ENCODE measurements around the gene RET.

The RET gene

DNA sequence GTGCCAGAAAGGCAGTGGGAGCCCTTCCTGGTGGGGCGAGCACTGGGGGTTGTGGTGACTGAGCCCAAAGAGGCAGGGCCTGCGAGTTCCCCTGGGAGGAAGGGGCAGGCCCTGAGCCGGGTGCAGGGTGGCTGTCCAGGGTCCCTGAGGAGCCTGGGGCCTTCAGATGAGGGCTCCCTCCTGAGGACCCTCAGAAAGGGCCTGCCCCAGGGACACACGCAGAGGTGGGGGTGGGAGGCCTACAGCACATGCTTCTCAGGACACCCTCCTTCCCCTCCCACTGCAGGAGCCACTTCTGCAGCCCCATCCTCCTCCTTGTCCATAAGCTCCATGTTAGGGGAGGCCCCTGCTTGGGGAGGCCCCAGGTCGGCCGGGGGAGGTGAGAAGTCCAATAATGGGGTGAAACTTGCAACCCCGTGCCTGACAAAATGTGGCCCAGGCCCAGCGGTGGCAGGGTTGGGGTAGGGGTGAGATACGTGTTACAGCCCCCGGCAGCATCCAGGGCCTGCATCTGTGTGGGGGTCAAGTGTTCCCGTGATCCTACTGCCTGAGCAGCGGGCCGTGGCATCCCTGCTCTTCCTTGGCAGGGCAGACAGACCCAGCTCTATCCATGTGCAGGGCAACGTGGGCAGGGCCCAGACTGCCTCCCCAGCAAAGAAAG is 31.8 kb upstream of the RET start:
- DNase-seq (ENCODE audit: low spot score) = peak; percentile 42

- no peak for DNase-seq (ENCODE audit: low spot score)
These were observed 31.1 kb upstream of the RET start for GRCh38 chr10:43045631-43046287.

GRCh38 chr10:43046288-43046991 is 30.4 kb upstream of the RET start:
- peak; percentile 44 for DNase-seq (ENCODE audit: low spot score)

DNA sequence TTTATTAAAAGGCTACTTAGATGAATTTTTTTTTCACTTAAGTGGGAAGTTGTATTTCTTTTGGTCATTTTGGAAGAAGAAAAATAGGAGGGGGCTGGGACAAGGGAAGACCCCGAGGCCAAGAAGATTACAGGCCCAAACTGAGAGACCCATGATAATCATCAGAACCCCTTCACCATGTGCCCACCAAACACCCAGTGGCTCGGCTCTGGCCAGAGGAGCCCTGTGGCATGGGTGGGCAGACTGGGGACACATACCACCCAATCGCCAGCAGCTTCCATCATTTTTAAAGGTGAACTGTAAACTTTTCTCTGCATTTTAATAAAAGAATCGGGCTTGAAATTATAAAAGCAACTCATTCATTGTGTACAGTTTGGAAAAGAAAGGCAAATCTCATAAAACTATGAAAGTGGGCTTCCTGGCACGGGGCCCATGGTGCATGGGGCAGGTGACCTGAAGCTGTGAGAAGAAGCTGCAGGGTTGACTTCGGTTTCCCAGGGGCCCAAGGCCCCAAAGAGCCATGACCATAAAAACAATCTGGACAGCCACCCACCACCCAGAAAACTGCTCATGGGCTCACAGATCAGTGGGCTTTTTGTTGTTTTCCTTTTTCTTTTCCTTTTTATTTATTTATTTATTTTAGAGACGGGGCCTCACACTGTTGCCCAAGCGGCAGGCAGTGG is 29.4 kb upstream of the RET start:
- DNase-seq (ENCODE audit: low spot score) = peak; percentile 33

GRCh38 chr10:43048301-43049051 is 28.4 kb upstream of the RET start:
- peak; percentile 24 for DNase-seq (ENCODE audit: low spot score)

GRCh38 chr10:43049081-43049551 is 27.8 kb upstream of the RET start:
- DNase-seq (ENCODE audit: low spot score) = peak; percentile 34

DNA sequence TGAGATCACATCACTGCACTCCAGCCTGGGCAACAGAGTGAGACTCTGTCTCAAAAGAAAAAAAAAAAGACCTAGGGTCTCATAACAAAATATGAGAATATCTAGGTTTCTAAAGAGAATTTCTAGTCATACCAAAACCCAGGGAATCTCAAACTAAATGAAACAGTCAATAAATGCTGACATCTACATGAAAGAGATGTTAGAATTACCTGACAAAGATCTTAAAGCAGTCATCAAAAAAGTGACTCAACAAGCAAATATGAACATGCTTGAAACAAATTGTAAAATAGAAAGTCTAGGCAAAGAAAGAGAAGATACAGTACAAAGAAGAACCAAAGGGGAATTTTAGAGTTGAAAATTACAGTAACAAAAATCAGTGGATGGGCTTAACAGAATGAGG is 26.9 kb upstream of the RET start:
- DNase-seq (ENCODE audit: low spot score) = no peak

DNA sequence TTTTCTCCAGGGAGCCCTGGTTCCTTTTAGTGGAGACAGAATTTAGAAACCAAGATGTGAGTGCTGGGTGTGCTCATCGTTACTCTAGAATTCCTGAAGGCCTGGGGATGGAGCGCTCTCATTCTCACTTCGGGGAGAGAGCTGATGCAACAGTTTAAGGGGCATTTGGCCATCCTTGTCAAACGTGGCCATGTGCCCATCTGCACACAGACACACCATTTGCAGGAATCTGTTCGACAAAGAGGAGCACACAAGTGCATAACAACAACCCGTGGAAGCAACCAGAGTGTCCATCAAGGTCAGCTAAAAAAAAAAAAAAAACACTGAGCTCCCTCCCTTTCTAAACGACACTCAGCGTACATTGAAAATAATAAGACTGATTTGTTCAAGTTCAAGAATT is 23.0 kb upstream of the RET start:
- DNase-seq (ENCODE audit: low spot score) = peak; percentile 6

DNA sequence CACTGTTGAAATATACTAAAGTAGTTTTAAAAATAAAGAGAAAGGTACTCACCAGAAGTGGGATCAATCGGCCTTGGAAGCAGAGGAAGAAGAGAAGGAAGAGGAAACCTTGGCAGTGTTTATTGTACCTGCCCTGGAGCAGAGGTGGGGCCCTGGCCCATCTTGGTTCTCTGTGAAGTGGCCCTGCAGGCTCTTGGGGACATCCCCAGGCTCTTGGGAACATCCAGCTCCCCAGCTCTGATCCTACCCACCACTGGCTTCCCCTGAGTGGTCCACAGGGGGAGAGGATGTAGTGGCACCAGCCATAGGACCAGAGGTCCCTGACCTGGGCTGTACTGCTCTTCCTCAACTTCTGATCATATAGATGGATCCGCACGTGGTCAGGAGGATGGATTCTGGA is 22.3 kb upstream of the RET start:
- DNase-seq (ENCODE audit: low spot score) = no peak

DNA sequence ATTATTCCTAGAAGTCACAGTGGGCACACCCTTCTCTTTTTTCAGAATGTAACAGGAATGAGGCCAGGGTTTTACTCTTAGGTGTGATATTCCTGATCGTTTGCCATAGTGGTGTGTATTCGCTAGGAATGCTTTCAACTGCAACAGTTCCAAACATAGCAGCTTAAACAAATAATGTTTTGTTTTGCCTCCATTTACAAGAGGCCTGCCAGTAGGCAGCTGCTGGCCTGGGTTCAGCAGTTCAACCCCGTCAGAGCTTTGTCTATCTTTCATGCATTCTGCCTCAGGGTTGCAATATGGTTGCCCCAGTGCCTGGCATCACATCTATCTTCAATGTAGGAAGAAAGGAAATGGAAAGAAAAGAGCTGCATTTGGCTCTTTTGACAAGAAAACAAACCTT is 21.7 kb upstream of the RET start:
- DNase-seq (ENCODE audit: low spot score) = no peak

DNA sequence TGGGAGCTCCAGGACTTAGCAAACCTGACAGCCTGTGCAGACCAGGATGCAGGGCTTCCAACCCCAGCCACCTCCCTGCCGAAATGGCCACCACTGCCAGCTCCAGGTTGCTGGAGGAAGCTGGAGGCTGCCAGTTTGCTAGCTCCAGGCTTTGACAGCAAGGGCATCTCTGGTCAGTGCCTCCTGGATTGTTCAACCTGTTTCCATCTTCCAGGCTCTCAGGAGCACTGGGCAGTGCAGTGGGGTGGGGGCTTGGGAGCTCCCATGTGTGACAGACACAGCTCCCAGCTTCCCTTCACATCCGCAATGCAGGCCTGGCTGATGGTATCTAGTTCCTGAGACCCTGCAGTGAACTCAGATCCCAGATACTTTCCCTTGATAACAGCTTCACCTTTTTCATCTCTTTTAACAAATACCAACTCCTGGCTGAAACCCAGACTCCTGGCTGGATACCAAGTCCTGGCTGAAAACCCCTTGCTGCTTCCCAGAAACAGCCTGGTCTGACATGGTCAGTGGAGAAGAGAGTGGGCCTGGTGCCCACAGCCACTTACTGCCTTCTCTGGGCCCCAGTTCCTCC is 20.8 kb upstream of the RET start:
- DNase-seq (ENCODE audit: low spot score) = peak; percentile 38

- no peak for DNase-seq (ENCODE audit: low spot score)
These were observed 20.3 kb upstream of the RET start for GRCh38 chr10:43056568-43057011.

DNA sequence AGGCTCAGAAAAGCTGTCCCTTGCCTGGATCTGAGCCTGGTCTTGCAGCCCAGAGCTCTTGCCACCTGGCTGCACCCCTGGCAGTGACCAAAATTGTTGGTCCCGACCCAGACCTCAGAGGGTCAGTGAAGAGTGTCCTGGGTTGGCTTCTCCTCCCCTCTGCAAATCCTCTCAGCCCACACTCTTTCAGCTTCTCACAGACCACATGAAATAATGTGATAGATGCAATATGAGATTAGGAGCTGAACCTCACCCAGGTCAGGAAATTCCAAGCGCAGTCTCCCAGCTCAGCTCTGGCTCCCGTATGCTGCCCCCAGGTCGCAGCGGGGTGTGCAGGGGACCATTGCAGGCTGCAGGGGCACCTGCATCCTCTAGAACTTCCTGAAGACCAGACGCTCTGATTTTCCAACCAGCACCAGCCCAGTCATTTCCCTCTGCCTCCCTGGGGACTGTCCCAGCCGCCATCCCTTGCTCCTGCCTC is 19.6 kb upstream of the RET start:
- DNase-seq (ENCODE audit: low spot score) = no peak

DNA sequence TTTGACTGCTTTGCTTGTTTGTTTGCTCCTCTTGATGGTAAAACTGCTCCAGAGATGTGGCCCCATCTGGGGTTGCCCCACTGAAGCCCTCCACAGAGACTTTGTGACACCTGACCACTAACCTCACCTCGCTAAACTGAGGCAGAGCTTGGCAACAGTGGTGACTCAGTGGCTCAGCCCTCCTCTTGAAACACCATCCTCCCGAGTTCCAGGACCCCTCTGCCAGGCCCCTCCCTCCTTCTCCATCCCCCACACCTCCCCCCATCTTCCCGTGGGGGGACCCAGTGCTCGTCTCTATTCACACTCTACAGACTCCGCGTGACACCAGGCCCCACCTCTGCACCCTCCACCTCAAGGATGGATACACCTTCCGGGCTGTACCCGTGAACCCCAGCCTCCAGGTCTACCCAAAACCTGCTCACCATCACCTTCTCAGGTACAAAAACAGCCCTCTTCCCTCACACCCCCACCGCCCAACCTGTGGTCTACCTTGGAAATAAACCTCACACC is 19.0 kb upstream of the RET start:
- DNase-seq (ENCODE audit: low spot score) = no peak

- no peak for DNase-seq (ENCODE audit: low spot score)
These were observed 18.0 kb upstream of the RET start for GRCh38 chr10:43058716-43059335.

DNA sequence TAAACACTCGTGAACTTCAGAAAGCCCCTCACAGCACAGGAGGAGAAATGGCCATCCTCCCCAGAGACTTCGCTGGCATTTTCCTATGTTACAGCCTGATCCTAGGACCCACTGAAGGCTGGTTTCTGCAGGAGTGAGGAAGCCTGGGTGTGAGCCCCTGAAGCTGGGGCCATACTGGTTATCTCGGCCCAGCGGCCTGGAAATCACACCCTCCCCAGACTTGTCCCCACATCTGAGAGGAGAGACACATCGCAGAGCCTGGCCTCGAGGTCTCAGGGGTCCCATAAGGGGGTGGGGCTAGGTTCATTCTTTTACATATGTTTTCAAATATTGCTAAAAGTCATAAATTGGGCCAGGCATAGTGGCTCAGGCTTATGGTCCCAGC is 17.5 kb upstream of the RET start:
- DNase-seq (ENCODE audit: low spot score) = no peak

DNA sequence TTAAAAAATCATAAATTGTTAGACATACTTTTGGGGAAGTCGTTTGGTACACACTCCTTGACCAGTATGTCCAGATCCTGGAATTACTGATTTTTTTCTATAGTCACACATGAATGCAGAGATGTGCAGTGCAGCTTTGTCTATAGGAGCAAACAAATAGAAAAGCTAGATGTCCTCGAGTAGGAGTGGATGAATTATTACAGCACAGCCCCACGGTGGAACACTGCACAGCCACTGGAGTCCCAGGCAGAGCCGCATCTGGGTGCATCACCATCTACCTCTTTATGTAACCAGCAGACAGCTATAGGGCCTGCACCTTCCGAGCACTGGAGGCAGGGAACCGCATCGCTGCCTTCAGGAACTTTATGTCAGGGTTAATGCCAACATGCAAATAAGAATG is 17.0 kb upstream of the RET start:
- DNase-seq (ENCODE audit: low spot score) = no peak

DNA sequence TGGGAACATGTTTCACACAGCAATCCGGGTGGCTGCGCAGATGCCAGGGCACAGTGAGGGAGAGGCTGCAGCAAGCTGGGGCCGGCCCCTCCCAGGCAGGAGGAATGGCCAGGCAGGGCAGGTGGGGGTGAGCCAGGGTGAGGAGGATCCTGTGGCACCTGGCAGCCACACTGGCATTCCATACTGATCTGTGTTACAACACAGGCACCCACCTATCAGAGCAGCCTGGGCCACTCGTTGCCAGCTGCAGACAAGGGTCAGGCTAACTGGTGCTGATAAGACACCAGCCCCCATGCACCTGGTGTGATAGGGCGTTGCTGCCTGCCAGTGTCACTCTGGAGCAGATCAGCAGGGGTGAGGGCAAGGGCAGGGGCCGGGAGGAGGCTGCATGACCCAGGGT is 16.6 kb upstream of the RET start:
- no peak for DNase-seq (ENCODE audit: low spot score)

DNA sequence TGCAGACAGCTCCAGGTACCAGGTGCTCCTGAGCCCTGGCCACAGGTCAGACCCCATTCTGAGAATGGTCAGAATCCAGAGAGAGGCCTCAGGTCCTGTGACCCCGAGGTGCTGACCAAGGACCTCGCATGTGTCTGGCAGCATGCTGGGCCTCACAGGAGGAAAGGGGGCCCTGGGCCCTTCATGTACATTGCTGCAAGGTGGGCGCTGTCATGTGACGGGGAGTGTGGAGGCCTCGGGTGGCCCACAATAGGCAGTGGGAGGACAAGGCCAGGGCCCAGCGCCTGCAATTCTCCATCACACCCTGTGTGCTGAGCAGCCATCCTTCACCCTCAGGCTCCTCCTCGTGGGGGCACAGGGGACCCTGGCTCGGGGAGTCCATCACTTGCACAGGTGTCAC is 15.5 kb upstream of the RET start:
- DNase-seq (ENCODE audit: low spot score) = no peak

DNA sequence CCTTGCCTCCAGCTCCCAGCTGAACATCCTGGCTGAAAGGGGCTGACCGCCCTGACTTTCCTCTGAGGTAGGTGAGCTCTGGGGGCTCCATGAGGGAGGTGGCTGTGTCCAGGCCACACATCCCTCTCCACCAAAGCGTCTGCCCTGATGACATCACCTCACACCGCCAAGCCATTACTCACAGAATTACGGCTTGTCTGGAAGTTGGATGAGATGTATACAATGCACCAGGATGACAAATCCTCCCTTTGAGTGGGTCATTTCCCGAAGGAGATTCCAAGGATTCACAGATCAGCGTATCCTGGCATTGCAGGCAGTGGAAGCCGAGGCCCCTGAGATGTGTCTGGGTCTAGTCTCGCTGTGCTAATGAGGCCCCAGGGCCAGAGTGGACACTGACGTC is 15.1 kb upstream of the RET start:
- no peak for DNase-seq (ENCODE audit: low spot score)
